Stimulated activated CD4-positive, alpha-beta T cell treated with anti-CD3 and anti-CD28 coated beads, TNF-alpha, amount 100 ng/mL, for 4 hours (primary cell): ENCODE data around the gene NAXD.
A peak's percentile ranks its signal among the peaks of the same experiment; 100 is the strongest.
"Not testable (repeated sequence)": the region's sequence is repeated elsewhere in the genome, so short reads cannot be mapped to it uniquely, and the experiment has no call there.

Experiments used
- DNase-seq, 3 experiments: peaks; one replicate each; pipeline ENCODE4 v3.0.0-alpha.2; 2020; ENCODE audit warnings: low read depth in 3 of 3

The NAXD gene

GRCh38 chr13:110593430-110594130 lies 21.8 kb upstream of the NAXD start:
- no peak for DNase-seq

GRCh38 chr13:110597041-110597689 lies 18.2 kb upstream of the NAXD start:
- DNase-seq = no peak

- no peak for DNase-seq
These were observed 15.0 kb upstream of the NAXD start for GRCh38 chr13:110600261-110600819.

- DNase-seq = no peak
These were observed 14.4 kb upstream of the NAXD start for GRCh38 chr13:110600980-110601379.

- DNase-seq = no peak
These were observed 10.2 kb upstream of the NAXD start for GRCh38 chr13:110605132-110605531.

GRCh38 chr13:110606281-110606680 lies 9.1 kb upstream of the NAXD start:
- not testable (repeated sequence) for DNase-seq

DNA sequence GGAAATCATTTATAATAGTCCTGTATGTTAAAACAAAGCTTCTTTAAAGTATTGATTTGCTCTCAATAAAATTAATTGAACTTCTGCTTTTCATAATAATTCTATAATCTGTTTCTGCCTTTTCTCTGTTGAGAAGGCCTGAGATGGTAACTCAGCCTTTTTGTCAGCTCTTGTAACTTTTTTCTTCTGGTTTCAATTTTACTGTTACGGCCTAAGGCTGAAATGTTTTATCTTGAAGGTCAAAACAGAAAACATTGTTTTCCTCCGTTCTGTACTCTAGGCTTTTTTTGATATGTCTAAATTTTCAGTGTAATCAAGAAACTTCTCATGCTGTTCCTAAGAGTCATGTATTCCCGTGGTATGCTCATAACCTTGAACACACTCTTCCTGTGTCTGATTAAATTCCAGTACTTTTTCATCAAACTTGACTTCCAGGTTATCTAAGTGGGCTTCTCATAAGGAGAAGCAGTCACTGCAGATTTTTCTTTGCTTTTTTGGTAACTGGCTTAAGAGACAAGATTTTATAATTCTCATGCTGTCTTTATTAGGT lies 7.6 kb upstream of the NAXD start:
- DNase-seq = no peak

DNA sequence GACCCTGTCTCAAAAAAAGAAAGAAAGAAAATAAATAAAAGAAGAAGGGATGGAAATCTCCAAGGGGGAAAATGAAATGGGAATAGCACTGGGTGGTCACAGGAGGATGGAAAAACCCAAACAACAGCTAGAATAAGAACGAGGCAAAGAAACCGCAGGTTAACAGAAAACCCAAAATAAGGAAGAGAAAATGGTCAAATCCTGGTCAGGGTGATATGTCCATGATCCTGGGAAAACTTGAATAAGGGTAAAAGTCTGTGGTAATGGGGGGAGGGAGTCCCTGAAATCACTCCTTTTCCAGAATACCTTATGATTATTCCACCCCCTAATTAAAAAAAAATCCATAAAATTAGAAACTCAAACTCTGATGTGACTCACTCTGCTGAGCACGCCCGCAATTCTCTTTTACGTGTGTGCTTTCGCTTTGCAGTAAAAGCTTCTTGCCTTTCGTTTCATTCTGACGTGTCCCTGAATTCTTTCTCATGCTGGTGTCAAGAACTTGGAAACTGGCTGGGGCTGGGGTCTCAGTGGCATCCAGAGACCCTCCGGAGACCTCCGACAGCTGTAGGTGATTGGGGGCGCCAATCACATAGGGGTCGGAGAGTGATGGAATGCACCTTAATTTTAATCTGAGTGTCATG lies 4.3 kb upstream of the NAXD start:
- DNase-seq = no peak

- DNase-seq = no peak
These were observed 382 bp upstream of the NAXD start for GRCh38 chr13:110615005-110615321.

DNA sequence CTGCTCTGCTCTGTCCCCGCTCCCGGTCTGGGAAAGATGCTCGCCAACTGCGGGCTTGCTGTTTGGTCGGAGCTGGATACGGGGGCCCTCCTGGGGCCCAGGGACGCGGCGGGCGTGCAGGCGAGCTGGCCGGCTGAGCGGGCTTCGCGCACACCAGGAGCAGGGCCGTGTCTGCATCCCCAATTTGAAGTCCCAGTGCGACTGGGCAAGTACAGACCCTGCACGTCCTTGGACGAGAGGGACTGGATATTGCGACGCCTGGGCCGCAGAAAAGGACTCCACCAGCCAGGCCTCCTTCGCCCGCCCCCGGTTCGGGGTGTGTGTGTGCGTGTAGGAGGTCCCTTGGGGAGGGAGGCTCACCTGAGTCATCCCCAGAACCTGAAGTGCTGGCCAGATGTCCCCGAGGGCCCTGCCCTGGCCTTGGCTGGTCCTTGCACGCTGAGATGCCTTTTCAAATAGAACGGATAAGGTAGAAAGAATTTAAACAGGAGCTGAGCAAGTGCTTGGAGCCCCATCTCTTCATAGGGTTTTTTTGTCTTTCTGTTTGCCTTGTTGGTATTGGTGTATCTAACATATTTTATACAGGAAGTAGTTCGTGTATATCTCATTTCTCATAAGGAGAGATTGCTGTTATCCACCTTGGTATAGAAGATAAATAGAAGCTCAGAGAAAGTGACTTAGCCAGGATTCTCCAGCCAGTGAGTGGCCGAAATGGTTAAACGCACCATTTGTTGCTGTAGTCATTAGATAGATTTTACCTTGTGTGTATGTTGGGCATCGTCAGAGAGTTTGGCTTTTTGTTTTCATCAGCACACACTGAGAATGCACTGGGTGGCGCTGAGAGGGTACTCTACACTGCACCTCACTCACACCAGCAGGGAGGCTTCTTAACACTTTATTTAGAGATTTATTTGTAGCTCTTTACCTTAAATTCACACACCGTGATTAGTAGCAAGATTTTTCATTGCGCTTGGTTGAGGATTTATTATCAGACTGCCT lies 1.1 kb downstream of the NAXD start:
- peak in 2 of 3 experiments; percentile 12 to 40 for DNase-seq

- no peak for DNase-seq
These were observed 2.2 kb downstream of the NAXD start for GRCh38 chr13:110617321-110618072.

DNA sequence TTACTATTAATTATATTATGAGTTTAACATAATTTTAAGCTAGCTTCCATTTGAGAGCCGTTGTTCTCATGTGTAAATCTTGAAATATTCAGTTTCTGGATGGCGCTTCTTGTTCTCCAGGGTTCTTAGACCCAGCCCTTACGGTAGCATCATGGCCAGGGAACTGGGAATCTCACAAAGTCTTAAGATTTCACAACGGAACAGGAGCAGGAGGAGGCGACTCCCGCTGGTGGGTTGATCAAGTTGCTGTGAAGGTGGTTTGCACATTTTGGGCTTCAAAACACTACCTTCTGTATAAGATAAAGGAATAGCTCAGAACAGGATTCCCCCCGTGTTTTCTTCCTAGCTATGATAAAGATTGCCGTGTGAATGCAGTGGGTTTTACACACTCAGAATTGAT lies 2.8 kb downstream of the NAXD start:
- DNase-seq = no peak

- no peak for DNase-seq
These were observed 3.4 kb downstream of the NAXD start for GRCh38 chr13:110618780-110619179.

DNA sequence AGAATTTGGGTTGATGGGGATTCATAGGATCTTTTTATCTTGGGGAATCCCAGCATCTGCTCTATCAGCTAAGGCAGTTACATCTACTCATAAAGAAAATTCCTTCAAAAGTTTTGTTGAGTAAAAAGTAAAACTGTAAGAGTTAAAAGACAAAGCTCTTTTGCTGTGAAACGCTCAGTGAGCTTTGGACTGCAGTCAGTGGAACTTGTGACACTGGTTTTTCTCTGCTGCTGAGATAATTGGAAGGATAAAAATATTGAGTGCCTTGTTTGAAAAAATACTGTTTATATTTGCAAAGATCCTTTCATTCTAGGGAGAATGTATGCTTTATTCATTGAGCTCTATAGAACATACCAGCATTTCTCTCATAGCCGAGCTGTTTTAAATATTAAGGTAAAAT lies 5.3 kb downstream of the NAXD start:
- no peak for DNase-seq

GRCh38 chr13:110624766-110625756 lies 9.7 kb downstream of the NAXD start:
- no peak for DNase-seq

DNA sequence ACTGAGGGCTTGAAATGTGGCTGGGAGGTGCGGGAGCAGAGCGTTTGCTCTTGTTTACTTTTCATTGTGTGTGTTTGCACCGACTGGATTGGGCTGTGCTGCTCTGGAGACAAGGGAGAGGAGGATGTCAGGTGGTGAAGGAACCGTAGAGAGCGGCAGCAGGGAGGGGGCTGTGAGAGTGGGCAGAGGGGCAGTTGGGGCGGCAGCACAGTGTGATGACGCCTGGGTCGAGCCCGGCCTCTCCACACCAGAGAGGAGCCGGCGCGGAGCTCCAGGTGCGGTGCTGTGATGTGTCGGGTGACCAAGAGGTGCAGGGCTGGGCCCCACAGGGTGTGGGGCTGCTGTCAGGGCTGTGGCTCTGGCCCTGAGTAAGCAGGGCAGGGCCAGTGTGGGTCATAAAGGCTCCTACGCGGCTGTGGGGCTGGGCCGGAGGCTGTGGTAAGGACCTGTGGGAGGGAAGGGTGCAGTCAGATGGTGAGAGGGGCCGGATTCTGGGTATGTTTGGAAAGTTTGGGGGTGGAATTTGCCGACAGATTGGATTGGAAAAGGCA lies 10.5 kb downstream of the NAXD start:
- no peak for DNase-seq

DNA sequence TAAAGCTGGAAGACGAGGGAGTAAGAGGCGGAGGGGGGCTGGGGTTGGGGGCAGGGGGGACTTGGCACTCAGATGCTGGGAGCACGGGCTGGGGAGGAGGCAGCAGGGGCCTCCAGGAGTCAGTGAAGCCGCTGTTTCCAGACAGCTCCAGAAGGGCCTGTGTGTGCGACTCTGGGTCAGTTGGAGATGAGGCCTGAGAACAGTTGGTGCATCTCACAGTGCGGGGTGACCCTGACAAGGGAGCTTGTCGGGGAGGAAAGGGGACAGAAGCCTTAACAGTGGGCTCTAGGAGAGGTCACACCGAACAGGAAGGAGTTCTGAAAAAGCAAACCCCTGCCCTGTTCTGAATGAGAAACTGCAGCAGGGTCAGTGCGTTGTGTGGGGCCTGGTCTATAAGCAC lies 11.2 kb downstream of the NAXD start:
- DNase-seq = no peak

DNA sequence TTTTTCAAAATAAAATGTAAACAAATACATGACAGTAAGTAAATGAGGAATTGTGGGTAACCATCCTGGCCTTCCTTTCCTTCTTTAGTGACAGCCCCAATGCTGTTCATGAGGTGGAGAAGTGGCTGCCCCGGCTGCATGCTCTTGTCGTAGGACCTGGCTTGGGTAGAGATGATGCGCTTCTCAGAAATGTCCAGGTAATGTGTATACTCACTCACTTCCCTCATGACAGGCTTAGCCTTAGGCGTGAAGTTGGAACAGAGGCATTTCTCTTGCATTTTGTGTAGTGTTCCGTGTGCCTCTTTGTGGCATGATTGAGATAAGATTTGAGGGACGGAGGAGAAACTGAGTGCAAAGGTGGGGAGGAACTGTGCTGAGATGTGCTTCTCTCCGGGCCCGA lies 12.0 kb downstream of the NAXD start:
- DNase-seq = no peak
